GM19099 (cell line): Measurements from ENCODE around the gene CDNF.

Experiments used
- POLR2A ChIP-seq: IDR thresholded peaks from 3 replicates; pipeline ENCODE4 v1.6.1; 2011; ENCODE audit warnings: low read depth; ENCODE audit not compliant: insufficient read length; ENCODE audit errors: extremely low read depth

The CDNF gene

DNA sequence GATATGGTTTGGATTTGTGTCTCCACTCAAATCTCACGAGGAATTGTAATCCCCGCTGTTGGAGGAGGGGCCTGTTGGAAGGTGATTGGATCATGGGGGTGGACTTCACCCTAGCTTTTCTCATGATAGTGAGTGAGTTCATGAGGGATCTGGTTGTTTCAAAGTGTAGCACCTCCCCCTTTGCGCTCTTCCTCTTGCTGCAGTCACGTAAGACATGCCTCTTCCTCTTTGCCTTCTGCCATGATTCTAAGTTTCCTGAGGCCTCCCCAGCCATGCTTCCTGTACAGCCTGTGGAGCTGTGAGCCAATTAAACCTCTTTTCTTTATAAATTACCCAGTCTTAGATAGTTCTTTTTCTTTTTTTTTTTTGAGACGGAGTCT is 17.1 kb downstream of the CDNF start:
- TF ChIP-seq POLR2A, result no peak

DNA sequence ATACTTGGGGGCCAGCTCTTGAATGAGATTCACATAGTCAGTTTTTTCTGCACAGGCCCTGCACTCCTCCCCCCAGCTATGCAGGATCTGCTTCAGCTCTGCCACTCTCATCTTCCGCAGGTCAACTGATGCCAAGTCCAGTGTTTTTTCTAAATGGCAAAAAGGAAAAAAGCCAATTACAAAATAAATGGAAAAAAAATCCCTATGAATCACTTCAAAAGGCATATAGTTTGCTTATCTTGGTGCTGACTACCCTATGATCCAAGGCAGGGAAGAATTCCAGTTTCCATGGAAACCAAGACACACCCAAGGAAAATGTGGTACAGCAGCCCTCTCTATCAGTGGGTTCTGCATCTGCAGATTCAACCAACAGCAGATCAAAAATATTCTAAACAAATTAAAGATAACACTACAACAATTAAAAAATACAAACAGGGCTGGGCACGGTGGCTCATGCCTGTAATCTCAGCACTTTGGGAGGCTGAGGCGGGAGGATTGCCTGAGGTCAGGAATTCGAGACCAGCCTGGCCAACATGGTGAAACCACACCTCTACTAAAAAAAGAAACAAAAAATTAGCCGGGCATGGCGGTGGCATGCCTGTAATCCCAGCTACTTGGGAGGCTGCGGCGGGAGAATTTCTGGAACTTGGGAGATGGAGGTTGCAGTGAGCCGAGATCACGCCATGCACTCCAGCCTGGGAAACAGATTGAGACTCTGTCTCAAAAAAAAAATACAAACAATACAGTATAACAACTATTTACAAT is 17.6 kb downstream of the CDNF start:
- no peak for TF ChIP-seq POLR2A

DNA sequence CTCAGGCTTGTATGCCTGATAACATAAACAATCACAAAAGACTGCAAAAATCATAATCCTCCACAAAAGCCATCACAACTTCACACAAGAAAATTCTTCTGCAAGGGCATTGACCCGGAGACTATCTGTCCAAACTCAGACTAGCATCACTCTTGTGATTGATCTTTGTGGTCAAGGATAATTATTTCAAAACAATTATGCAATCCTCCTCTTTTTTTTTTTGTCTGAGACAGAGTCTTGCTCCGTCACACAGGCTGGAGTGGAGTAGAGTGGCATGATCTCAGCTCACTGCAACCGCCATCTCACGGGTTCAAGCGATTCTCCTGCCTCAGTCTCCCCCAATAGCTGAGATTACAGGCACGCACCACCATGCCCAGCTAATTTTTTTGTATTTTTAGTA is 22.2 kb downstream of the CDNF start:
- TF ChIP-seq POLR2A, result no peak

DNA sequence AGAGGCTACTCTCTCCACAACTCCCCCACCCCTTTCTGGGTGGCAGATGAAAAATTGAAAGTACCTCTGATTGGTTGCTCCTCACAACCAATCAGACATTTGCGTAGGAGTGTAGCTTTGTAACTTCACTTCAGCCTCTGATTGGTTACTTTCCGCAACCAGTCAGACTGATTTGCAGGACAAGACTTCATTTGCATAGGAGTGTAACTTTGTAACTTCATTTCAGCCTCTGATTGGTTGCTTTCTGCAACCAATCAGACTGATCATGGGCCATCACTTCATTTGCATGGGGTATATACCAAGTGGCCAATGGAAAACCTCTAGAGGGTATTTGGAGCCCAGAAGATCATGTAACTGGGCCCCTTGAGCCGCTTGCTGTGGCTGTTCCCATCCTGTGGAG is 25.6 kb downstream of the CDNF start:
- no peak for TF ChIP-seq POLR2A

- TF ChIP-seq POLR2A, result no peak
Observed at GRCh38 chr10:14810969-14811953, 26.6 kb downstream of the CDNF start.

- TF ChIP-seq POLR2A, result no peak
Observed at GRCh38 chr10:14806318-14806717, 31.5 kb downstream of the CDNF start.

DNA sequence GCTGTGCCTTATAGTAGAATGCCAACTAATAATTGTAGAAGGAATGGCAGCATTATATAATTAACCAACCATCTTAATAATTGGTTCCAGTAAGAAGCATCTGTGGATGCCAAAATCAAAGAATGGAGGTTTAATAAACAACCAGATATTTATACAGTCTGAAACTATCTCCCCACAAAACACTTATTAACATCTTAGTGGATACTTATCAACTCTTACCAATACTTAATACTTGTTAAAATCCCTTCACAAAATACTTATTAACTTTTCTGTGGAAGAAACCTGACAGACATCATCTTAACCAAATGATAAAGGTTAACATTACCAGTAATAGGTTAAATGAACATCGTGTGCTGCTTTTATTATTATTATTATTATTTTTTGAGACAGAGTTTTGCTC is 34.0 kb downstream of the CDNF start:
- TF ChIP-seq POLR2A, result no peak

GRCh38 chr10:14801723-14802122 is 36.1 kb downstream of the CDNF start:
- no peak for TF ChIP-seq POLR2A

- no peak for TF ChIP-seq POLR2A
Observed at GRCh38 chr10:14800397-14800796, 37.4 kb downstream of the CDNF start.

- no peak for TF ChIP-seq POLR2A
Observed at GRCh38 chr10:14798636-14799035, 39.2 kb downstream of the CDNF start.

- TF ChIP-seq POLR2A, result no peak
Observed at GRCh38 chr10:14787938-14788337, 49.9 kb downstream of the CDNF start.

DNA sequence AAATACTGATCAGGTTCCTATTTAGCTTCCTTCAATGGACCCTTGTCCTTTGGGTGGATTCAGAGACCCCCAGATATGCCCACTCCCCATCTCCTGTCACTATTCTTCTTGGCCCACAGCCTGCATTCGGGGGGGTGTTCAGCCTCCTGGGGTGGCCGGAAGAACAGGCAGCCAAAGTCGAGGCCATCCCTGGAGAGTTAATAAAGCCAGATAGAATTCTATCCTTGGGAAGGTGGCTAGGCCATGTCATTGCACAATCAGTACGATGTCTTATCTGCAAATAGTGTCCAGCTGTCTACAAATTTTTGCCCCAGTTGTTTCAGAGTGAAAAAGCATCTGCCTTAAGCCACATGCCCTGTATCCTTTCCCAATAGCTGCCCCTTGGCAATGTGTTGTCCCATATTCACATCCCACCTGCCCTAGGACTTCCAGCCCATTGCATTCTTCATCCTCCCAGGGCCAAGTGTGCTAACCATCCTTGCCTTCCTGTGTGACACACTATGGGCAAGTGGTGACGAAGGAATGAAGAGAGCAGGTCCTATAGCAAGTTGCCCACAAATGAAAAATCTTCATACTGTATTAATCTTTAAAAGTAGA is 53.3 kb downstream of the CDNF start:
- no peak for TF ChIP-seq POLR2A

DNA sequence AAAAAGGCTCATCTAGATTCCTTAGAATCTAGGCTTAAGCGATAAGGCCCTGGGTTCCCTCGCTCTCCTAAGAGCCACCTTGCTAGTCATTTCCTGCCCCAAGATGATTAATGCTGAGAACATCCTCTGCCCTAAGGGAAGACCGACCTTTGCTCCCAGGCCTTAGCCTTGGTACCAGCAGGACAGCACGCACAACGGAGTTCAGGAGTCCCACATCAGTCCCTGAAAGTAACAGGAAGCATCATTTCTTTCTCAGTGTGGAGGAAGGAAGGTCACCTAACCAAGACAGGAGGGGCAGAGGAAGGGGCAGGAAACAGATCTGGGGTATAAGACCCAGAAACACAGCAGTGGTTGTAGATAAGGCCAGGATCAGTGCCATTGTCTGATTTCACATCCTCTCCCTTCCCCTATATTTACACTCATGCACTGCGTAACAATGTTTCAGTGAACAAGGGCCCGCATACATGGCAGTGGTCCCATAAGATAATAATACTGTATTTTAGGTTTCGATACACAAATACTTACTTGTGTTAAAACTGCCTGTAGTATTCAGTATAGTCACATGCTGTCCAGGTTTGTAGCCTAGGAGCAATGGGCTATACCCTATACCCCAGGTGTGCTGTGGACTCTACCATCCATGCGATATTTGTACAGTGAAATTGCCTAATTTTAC is 55.0 kb downstream of the CDNF start:
- TF ChIP-seq POLR2A, result no peak

DNA sequence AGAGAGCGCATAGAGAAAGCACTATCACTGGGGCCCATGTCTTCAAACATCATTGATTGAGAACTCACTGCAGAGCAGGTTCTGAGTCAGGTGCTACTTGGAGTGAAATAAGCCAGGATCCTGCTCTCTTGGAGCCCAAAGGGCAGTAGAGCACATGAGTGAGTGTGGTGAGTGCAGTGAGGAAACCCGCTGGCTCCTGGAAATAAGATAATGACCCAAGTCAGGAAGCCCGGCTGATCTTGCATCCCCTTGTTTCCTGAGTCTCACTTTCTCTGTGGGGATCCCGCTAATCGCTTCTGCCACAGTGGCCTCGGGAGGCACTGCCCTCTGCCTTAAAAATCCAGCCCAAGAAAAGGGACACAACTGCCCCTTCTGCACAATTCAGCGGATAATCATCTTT is 56.1 kb downstream of the CDNF start:
- no peak for TF ChIP-seq POLR2A
